Stomach (tissue), 9 donors: Measurements from ENCODE around the gene THSD7B. TPM values are rescaled to one million over a fixed set of nuclear protein-coding genes. Genes with fewer than 3 reads are reported as not detected.

Source experiments
- DNase-seq, 2 donors: peaks; one replicate each; pipeline versions ENCODE4 v3.0.0 to v3.0.0-alpha.2; 2013 to 2019
- H3K27ac ChIP-seq, 5 donors: fragments of 200-600 bp in 4 of 5; sonication (generic) in 4 of 5; one replicate each; pipeline ENCODE4 v1.5.1; 2013 to 2019; ENCODE audit warnings: mild to moderate bottlenecking in 1 of 5, moderate library complexity in 1 of 5
- H3K27me3 ChIP-seq, 3 donors: fragments of 200-600 bp; sonication (generic); one replicate each; pipeline ENCODE4 v1.5.1; 2017 to 2019; ENCODE audit warnings: mixed run types in 1 of 3
- H3K36me3 ChIP-seq, 4 donors: fragments of 200-600 bp; sonication (generic); 1 replicate in 3 of 4; 2 replicates in 1 of 4; pipeline ENCODE4 v1.5.1; 2016 to 2019
- H3K4me1 ChIP-seq, 4 donors: fragments of 200-600 bp; sonication (generic); one replicate each; pipeline ENCODE4 v1.5.1; 2016 to 2019
- H3K4me3 ChIP-seq, 4 donors: fragments of 200-600 bp; sonication (generic) in 3 of 4; one replicate each; pipeline ENCODE4 v1.5.1; 2016 to 2019; ENCODE audit warnings: mild to moderate bottlenecking in 1 of 4
- H3K9me3 ChIP-seq, 4 donors: fragments of 200-600 bp; sonication (generic); one replicate each; pipeline ENCODE4 v1.5.1; 2016 to 2019
- CTCF ChIP-seq, 7 experiments: fragments of 450-650 bp in 4 of 7; fragments of 200-600 bp in 3 of 7; sonication (generic) in 3 of 7; IDR thresholded peaks; one replicate each; pipeline ENCODE4 v1.5.1; 2016 to 2019; ENCODE audit warnings: antibody characterized with exemption in 7 of 7, control low read depth in 2 of 7, mild to moderate bottlenecking in 1 of 7
- EP300 ChIP-seq: sonication (generic); formaldehyde crosslinking; IDR thresholded peaks from one replicate; pipeline ENCODE4 v1.6.1; 2017; ENCODE audit warnings: antibody characterized with exemption
- POLR2A ChIP-seq, 4 donors: fragments of 450-650 bp; IDR thresholded peaks; one replicate each; pipeline ENCODE4 v1.6.1; 2016; ENCODE audit warnings: antibody characterized with exemption in 4 of 4, control low read depth in 2 of 4, mild to moderate bottlenecking in 1 of 4, moderate library complexity in 1 of 4
- POLR2AphosphoS5 ChIP-seq, 3 donors: sonication (generic); formaldehyde crosslinking; IDR thresholded peaks; one replicate each; pipeline ENCODE4 v1.6.1; 2016; ENCODE audit warnings: antibody characterized with exemption in 3 of 3
- WGBS, 5 donors: extraction: QIAGEN DNeasy Blood & Tissue Kit in 3 of 5; methylation state at CpG; one replicate each; pipeline versions ENCODE4 v1.1.5 to v1.1.7; 2013 to 2018; 5-methylcytosine and 5-hydroxymethylcytosine counted together
- intact Hi-C: fragments of 100-400 bp; cut with DNase I; formaldehyde crosslinking; loops from one replicate; pipeline ENCODE4 v1.15.1; 2023; ENCODE audit warnings: low total_unique reads
- polyA plus RNA-seq, 3 donors: library from polyadenylated mRNA; stranded (reverse); fragments of 200-250 nt; gene quantifications; one replicate each; pipeline ENCODE4 v1.2.3, GENCODE V29; 2013
- total RNA-seq, 5 donors: library from RNA; depleted of rRNA; stranded (reverse); fragments of >200 nt; gene quantifications; one replicate each; pipeline versions ENCODE4 v1.1.0 to v1.2.3, GENCODE V29; 2014 to 2016
- donor health status: healthy with polysubstance abuse.
- donor health status: Bipolar disorder and iron deficiency.
- donor health status: healthy.

THSD7B gene
- total and polyA plus RNA-seq, 8 donors = 0.05 to 4.4 TPM; not detected in 6

GRCh38 chr2:136894007-136894634 is 128.8 kb downstream of the THSD7B start:
- H3K36me3 ChIP-seq = no peaks in the 10 kb centered on the region
- TF ChIP-seq CTCF (IDR thresholded peaks at IDR 0.05) (no peak), POLR2AphosphoS5 (IDR thresholded peaks at IDR 0.05) (no peak), POLR2A (IDR thresholded peaks at IDR 0.05) (no peak), EP300 (no peak)
- no peak overlapping the region for H3K4me3 ChIP-seq
- no peak for DNase-seq
- WGBS, 5 donors = 66 to 75% (median 72%) methylated on average over 2 of the region's 2 CpGs
- no peaks in the 10 kb centered on the region for H3K4me1 ChIP-seq
- H3K27me3 ChIP-seq = no peaks in the 10 kb centered on the region
- H3K27ac ChIP-seq = no peak overlapping the region
- intact Hi-C loops = no loop called here
- no peaks in the 10 kb centered on the region for H3K9me3 ChIP-seq

GRCh38 chr2:136901732-136902131 is 136.4 kb downstream of the THSD7B start:
- intact Hi-C loops = no loop called here
- Histone ChIP-seq H3K4me3 (no peak overlapping the region), H3K36me3 (no peaks in the 10 kb centered on the region), H3K27me3 (no peaks in the 10 kb centered on the region), H3K27ac (no peak overlapping the region), H3K9me3 (no peaks in the 10 kb centered on the region), H3K4me1 (no peaks in the 10 kb centered on the region)
- TF ChIP-seq EP300 (no peak), CTCF (IDR thresholded peaks at IDR 0.05) (no peak), POLR2AphosphoS5 (IDR thresholded peaks at IDR 0.05) (no peak), POLR2A (IDR thresholded peaks at IDR 0.05) (no peak)
- WGBS, 5 donors = 57 to 66% (median 63%) methylated on average over 4 of the region's 4 CpGs
- no peak for DNase-seq

GRCh38 chr2:136905779-136906178 is 140.4 kb downstream of the THSD7B start:
- no peak overlapping the region for H3K27ac ChIP-seq
- WGBS, 5 donors = 38 to 56% (median 46%) methylated on average over 2 of the region's 2 CpGs
- DNase-seq = no peak
- no peaks in the 10 kb centered on the region for H3K36me3 ChIP-seq
- TF ChIP-seq CTCF (IDR thresholded peaks at IDR 0.05) = no peak
- no peak for TF ChIP-seq POLR2AphosphoS5 (IDR thresholded peaks at IDR 0.05)
- TF ChIP-seq POLR2A (IDR thresholded peaks at IDR 0.05) = no peak
- TF ChIP-seq EP300 = no peak
- no peaks in the 10 kb centered on the region for H3K27me3 ChIP-seq
- H3K4me1 ChIP-seq = no peaks in the 10 kb centered on the region
- no peak overlapping the region for H3K4me3 ChIP-seq
- intact Hi-C loops = no loop called here
- H3K9me3 ChIP-seq = no peaks in the 10 kb centered on the region

GRCh38 chr2:136909777-136910176 is 144.4 kb downstream of the THSD7B start:
- no peak overlapping the region for H3K27ac ChIP-seq
- no peak for DNase-seq
- no peak overlapping the region for H3K4me3 ChIP-seq
- TF ChIP-seq EP300 (no peak), CTCF (IDR thresholded peaks at IDR 0.05) (no peak), POLR2AphosphoS5 (IDR thresholded peaks at IDR 0.05) (no peak), POLR2A (IDR thresholded peaks at IDR 0.05) (no peak)
- 8 to 45% (median 13%) methylated on average over 1 of the region's 1 CpG for WGBS, 5 donors
- intact Hi-C loops = no loop called here
- H3K4me1 ChIP-seq = no peaks in the 10 kb centered on the region
- no peaks in the 10 kb centered on the region for H3K9me3 ChIP-seq
- no peaks in the 10 kb centered on the region for H3K27me3 ChIP-seq
- H3K36me3 ChIP-seq = no peaks in the 10 kb centered on the region
